Vagina (tissue), 2 donors: ENCODE measurements around the gene NFAM1. TPM values are rescaled to one million over a fixed set of nuclear protein-coding genes. Genes with fewer than 3 reads are reported as not detected.

Source experiments
- DNase-seq, 2 donors: peaks; one replicate each; pipeline ENCODE4 v3.0.0-alpha.2; 2017; ENCODE audit errors: extremely low spot score in 2 of 2
- H3K27ac ChIP-seq: fragments of 200-600 bp; sonication (generic); one replicate; pipeline ENCODE4 v1.5.1; 2019
- H3K27me3 ChIP-seq: fragments of 200-600 bp; sonication (generic); one replicate; pipeline ENCODE4 v1.5.1; 2019
- H3K36me3 ChIP-seq, 2 donors: fragments of 200-600 bp; sonication (generic); one replicate each; pipeline ENCODE4 v1.5.1; 2017 to 2019
- H3K4me1 ChIP-seq: fragments of 200-600 bp; sonication (generic); one replicate; pipeline ENCODE4 v1.5.1; 2019
- H3K4me3 ChIP-seq, 2 donors: fragments of 200-600 bp; sonication (generic); 1 replicate in 1 of 2; 2 replicates in 1 of 2; pipeline ENCODE4 v1.5.1; 2016 to 2019
- H3K9me3 ChIP-seq: fragments of 200-600 bp; sonication (generic); one replicate; pipeline ENCODE4 v1.5.1; 2019
- POLR2A ChIP-seq, 2 donors: fragments of 450-650 bp; IDR thresholded peaks; one replicate each; pipeline ENCODE4 v1.6.1; 2017; ENCODE audit warnings: antibody characterized with exemption in 2 of 2, mild to moderate bottlenecking in 2 of 2, moderate library complexity in 2 of 2
- POLR2AphosphoS5 ChIP-seq, 2 donors: sonication (generic); formaldehyde crosslinking; IDR thresholded peaks; one replicate each; pipeline ENCODE4 v1.9.0; 2017; ENCODE audit warnings: antibody characterized with exemption in 2 of 2, mild to moderate bottlenecking in 2 of 2, low read depth in 1 of 2; ENCODE audit not compliant: insufficient read depth in 1 of 2
- intact Hi-C: fragments of 100-400 bp; cut with DNase I; formaldehyde crosslinking; loops from one replicate; pipeline ENCODE4 v1.15.1; 2023
- total RNA-seq: library from RNA; depleted of rRNA; stranded (reverse); fragments of >200 nt; gene quantifications from one replicate; pipeline ENCODE4 v1.2.3, GENCODE V29; 2016
- TF ChIP-seq, protein P1 (sequence below), 3 experiments: fragments of 450-650 bp in 2 of 3; fragments of 200-600 bp in 1 of 3; sonication (generic) in 1 of 3; IDR thresholded peaks; one replicate each; pipeline ENCODE4 v1.5.1; 2017 to 2019; ENCODE audit warnings: antibody characterized with exemption in 3 of 3, mild to moderate bottlenecking in 2 of 3, moderate library complexity in 2 of 3

The NFAM1 gene
- total RNA-seq, 1 donor from 2014 or later = 1.7 TPM

DNA sequence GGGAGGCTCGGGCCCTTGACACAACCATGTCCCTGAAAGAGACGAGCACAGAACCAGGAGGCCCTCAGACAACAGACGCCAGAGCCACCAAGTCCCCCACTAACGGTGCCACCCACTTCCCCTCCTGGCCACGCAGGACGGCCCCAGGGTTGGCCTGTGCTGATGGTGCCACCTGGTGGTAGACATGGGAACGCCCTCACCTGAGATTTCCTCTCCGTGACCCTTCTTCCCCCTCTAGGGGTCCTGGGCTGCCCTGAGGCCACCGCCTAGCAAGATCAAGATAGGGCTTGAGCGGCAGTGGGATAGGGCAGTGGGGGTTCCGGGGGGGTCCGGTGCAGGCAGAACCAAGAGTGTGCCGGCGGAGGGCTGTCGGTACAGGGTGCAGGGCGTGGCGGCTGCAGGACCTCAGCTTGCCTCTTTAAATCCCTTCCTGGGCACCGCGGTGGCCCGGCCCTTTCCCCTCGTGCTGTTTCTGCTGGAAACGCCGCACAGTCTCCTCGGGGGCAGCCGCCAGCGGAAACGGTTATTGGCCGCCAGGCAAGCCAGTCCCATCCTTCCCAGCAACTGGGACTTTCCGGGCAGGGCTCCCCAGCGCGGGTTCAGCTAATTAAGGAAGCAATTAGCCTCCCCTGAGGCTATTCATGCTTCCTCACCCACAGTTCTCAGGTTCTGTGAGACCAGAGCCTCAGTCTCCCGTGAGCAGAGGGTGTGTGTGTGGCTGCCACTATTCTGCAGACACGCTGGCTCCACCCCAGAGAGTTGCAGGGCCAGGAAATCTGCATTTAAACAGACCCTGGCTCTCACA lies 5.5 kb upstream of the NFAM1 start:
- intact Hi-C loops = loop anchor here (2.0 to 10.0 kb wide), 3 partner anchors 163 to 345 kb away; partner anchors contain the start of genes NDUFA6 and TCF20
- H3K27ac ChIP-seq = peak overlapping the region; percentile 69

DNA sequence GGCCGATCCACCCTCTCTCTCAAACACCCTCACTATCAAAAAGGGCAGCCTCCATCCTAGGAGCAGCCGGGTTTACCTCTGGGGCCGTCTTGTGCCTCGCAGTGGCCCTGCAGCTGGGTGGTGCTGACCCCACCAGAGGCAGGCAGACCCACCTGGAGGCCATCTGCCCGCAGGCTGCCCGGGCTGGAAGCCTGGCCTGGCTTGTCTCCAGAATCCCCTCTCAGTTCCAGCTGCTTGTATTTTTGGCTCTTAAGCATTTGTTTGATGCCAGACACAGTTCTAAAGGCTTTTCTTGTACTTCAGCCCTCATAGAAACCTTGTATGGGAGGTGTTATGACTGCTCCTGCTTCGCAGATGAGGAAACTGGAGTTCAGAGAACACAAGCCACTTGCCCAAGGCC lies 4.2 kb upstream of the NFAM1 start:
- intact Hi-C loops = loop anchor here (2.0 to 10.0 kb wide), 3 partner anchors 162 to 344 kb away; partner anchors contain the start of genes NDUFA6 and TCF20
- no peak overlapping the region for H3K4me3 ChIP-seq
- peaks cover 47% of the 10 kb centered on the region for H3K4me1 ChIP-seq
- no peaks in the 10 kb centered on the region for H3K27me3 ChIP-seq
- H3K36me3 ChIP-seq = no peaks in the 10 kb centered on the region
- no peaks in the 10 kb centered on the region for H3K9me3 ChIP-seq
- no peak for DNase-seq
- no peak for TF ChIP-seq POLR2AphosphoS5 (IDR thresholded peaks at IDR 0.05; ENCODE audit: insufficient read depth in 1 of 2, low read depth in 1 of 2)
- TF ChIP-seq POLR2A (IDR thresholded peaks at IDR 0.05) = no peak
- TF ChIP-seq, protein P1, sequence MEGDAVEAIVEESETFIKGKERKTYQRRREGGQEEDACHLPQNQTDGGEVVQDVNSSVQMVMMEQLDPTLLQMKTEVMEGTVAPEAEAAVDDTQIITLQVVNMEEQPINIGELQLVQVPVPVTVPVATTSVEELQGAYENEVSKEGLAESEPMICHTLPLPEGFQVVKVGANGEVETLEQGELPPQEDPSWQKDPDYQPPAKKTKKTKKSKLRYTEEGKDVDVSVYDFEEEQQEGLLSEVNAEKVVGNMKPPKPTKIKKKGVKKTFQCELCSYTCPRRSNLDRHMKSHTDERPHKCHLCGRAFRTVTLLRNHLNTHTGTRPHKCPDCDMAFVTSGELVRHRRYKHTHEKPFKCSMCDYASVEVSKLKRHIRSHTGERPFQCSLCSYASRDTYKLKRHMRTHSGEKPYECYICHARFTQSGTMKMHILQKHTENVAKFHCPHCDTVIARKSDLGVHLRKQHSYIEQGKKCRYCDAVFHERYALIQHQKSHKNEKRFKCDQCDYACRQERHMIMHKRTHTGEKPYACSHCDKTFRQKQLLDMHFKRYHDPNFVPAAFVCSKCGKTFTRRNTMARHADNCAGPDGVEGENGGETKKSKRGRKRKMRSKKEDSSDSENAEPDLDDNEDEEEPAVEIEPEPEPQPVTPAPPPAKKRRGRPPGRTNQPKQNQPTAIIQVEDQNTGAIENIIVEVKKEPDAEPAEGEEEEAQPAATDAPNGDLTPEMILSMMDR (IDR thresholded peaks at IDR 0.05) = no peak
- no peak overlapping the region for H3K27ac ChIP-seq

More for the DNA sequence above, 5.5 kb upstream of the NFAM1 start:
- TF ChIP-seq, protein P1 (IDR thresholded peaks at IDR 0.05) = peak; percentile 97 to 99 (median 98)
- TF ChIP-seq POLR2A (IDR thresholded peaks at IDR 0.05) (no peak), POLR2AphosphoS5 (IDR thresholded peaks at IDR 0.05; ENCODE audit: insufficient read depth in 1 of 2, low read depth in 1 of 2) (peak in 1 of 2 donors; percentile 43)
- H3K36me3 ChIP-seq = no peaks in the 10 kb centered on the region
- peak overlapping the region; percentile 43 to 44 for H3K4me3 ChIP-seq
- peaks cover 36% of the 10 kb centered on the region for H3K4me1 ChIP-seq
- no peak for DNase-seq
- no peaks in the 10 kb centered on the region for H3K9me3 ChIP-seq
- H3K27me3 ChIP-seq = no peaks in the 10 kb centered on the region

DNA sequence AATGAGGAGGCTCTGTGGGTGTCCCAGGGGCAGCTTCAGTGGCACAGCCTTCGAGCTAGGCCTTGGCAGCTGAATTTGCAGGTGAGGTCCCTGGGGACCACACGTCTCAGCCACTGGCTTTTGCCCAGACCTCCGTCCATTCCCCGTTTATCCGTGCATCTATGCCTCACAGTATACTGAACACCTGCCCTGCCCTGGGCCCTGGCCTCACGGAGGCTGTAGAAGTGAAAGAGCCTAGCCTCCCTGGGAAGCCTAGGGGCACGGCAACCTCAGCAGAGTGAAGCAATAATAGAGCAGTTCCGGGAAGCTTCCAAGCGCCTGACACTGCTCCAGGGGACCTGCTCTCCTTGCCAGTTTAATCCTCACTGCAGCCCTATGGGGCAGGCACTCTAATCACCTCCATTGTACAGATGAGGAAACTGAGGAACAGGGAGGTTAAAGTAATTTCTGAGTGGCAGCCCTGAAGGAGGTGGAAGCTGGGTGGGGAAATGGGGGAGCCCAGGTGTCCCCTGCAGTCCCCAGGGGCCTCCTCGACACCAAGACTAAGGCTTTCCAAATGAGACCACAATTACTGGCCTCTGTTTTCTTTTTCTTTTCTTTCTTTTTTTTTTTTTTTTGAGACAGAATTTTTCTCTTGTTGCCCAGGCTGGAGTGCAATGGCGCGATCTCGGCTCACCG lies 2.7 kb upstream of the NFAM1 start:
- Histone ChIP-seq H3K4me1 (peaks cover 49% of the 10 kb centered on the region), H3K27ac (no peak overlapping the region), H3K36me3 (no peaks in the 10 kb centered on the region), H3K9me3 (no peaks in the 10 kb centered on the region), H3K27me3 (no peaks in the 10 kb centered on the region), H3K4me3 (no peak overlapping the region)
- DNase-seq = no peak
- intact Hi-C loops = loop anchor here (5.0 to 10.0 kb wide), 3 partner anchors 63 to 343 kb away; partner anchors contain the start of genes NDUFA6 and TCF20
- TF ChIP-seq POLR2A (IDR thresholded peaks at IDR 0.05) (no peak), POLR2AphosphoS5 (IDR thresholded peaks at IDR 0.05; ENCODE audit: insufficient read depth in 1 of 2, low read depth in 1 of 2) (no peak)
- TF ChIP-seq, protein P1 (IDR thresholded peaks at IDR 0.05) = no peak

DNA sequence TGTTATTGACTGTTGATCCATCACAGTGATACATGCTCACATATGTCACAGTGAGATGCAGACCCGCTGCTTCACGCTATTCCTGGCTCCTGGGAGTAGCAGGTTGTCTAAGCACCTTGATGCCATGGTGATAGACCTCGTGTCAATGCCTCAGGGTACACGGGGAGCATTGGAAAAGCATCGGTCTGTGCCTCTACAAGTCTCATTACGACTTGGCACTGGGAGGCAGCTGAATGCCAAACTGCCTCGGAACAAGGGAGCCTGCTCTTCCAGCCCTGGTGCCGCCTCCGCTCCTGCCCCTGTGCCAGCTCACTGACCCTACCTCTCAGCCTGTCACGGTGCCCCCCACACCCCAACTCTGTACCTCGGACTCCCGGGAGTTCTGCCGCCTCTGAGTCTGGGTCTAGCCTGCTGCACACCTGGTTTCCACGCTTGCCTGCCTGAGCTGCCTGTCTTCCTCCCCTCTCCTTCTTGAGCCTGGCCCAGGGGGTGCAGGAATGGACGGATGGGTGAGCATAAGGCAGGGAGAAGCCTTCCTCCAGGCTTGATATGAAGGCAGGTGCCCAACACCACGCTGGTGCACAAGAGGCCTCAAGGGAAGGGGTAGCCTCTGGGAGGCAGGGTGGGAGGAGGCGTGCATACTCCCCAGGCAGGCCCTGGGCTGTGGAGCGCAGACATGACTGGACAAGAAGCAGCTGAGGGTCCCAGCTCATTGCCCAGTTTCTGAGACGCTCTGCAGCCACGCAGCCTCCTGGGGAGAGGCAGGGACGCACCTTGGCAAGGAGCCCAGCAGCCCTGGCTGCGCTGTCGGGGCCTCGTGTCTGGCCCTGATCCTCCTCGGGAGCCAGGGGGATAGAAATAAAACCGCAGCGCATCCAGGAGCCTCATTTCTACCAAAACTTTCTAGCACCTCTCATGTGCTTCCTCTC lies 1.8 kb upstream of the NFAM1 start:
- H3K27me3 ChIP-seq = no peaks in the 10 kb centered on the region
- no peaks in the 10 kb centered on the region for H3K36me3 ChIP-seq
- no peak overlapping the region for H3K4me3 ChIP-seq
- TF ChIP-seq, protein P1 (IDR thresholded peaks at IDR 0.05) = no peak
- no peak for TF ChIP-seq POLR2AphosphoS5 (IDR thresholded peaks at IDR 0.05; ENCODE audit: insufficient read depth in 1 of 2, low read depth in 1 of 2)
- TF ChIP-seq POLR2A (IDR thresholded peaks at IDR 0.05) = no peak
- no peaks in the 10 kb centered on the region for H3K9me3 ChIP-seq
- DNase-seq = no peak
- intact Hi-C loops = loop anchor here (5.0 to 10.0 kb wide), 2 partner anchors 62 to 159 kb away; partner anchors contain the start of gene TCF20
- peaks cover 42% of the 10 kb centered on the region for H3K4me1 ChIP-seq
- H3K27ac ChIP-seq = no peak overlapping the region
